Heart right ventricle (tissue), 16 donors: Measurements from ENCODE around the gene ZNF112. TPM values are rescaled to one million over a fixed set of nuclear protein-coding genes. Genes with fewer than 3 reads are reported as not detected.
"Not testable (repeated sequence)": the region's sequence is repeated elsewhere in the genome, so short reads cannot be mapped to it uniquely, and the experiment has no call there.

ENCODE experiments used
- ATAC-seq, 8 donors: fragments of 200-7000 bp; cut with Tn5 transposase; one replicate each; pipeline ENCODE4 v1.9.1; 2020; ENCODE audit warnings: mild to moderate bottlenecking in 8 of 8, moderate library complexity in 8 of 8, moderate number of reproducible peaks in 1 of 8
- DNase-seq, 2 donors: peaks; one replicate each; pipeline ENCODE4 v3.0.0-alpha.2; 2020
- H3K27ac ChIP-seq, 10 donors: fragments of 200-600 bp; sonication (generic) in 2 of 10; one replicate each; pipeline versions ENCODE4 v1.5.0 to v1.8.0; 2020 to 2022; ENCODE audit warnings: mild to moderate bottlenecking in 3 of 10
- H3K27me3 ChIP-seq, 7 donors: fragments of 200-600 bp; one replicate each; pipeline ENCODE4 v1.8.0; 2021 to 2022; ENCODE audit warnings: mild to moderate bottlenecking in 2 of 7
- H3K36me3 ChIP-seq, 9 donors: fragments of 200-600 bp; sonication (generic) in 1 of 9; one replicate each; pipeline versions ENCODE4 v1.5.0 to v1.8.0; 2020 to 2022; ENCODE audit warnings: mild to moderate bottlenecking in 2 of 9
- H3K4me1 ChIP-seq, 9 donors: fragments of 200-600 bp; sonication (generic) in 1 of 9; one replicate each; pipeline versions ENCODE4 v1.5.0 to v1.8.0; 2020 to 2022; ENCODE audit warnings: mild to moderate bottlenecking in 4 of 9
- H3K4me3 ChIP-seq, 10 donors: fragments of 200-600 bp; sonication (generic) in 2 of 10; one replicate each; pipeline versions ENCODE4 v1.5.0 to v1.8.0; 2020 to 2022; ENCODE audit warnings: mild to moderate bottlenecking in 7 of 10, moderate library complexity in 2 of 10
- H3K9me3 ChIP-seq, 11 donors: fragments of 200-600 bp in 10 of 11; sonication (generic) in 2 of 11; one replicate each; pipeline versions ENCODE4 v1.5.0 to v1.8.0; 2013 to 2022; ENCODE audit warnings: mild to moderate bottlenecking in 2 of 11, control low read depth in 1 of 11, moderate library complexity in 1 of 11
- CTCF ChIP-seq, 9 donors: fragments of 200-600 bp; sonication (generic) in 2 of 9; IDR thresholded peaks; one replicate each; pipeline versions ENCODE4 v1.5.0 to v1.8.0; 2021 to 2022; ENCODE audit warnings: antibody characterized with exemption in 9 of 9, mild to moderate bottlenecking in 5 of 9, moderate library complexity in 1 of 9
- WGBS, 2 donors: extraction: QIAGEN DNeasy Blood & Tissue Kit; methylation state at CpG; one replicate each; pipeline ENCODE4 v1.1.7; 2013; ENCODE audit warnings: inconsistent platforms in 1 of 2; 5-methylcytosine and 5-hydroxymethylcytosine counted together
- intact Hi-C, 10 donors: fragments of 100-400 bp; cut with DNase I; formaldehyde crosslinking; loops; one replicate each; pipeline versions ENCODE4 v1.11.1 to v1.14.2; 2022
- long read RNA-seq, 3 donors: library from polyadenylated mRNA; unstranded; transcript quantifications; one replicate each; pipeline ENCODE4 v2.0.0, GENCODE V29; 2020 to 2021
- polyA plus RNA-seq, 2 donors: library from polyadenylated mRNA; stranded (reverse); fragments of 200-250 nt; gene quantifications; one replicate each; pipeline ENCODE4 v1.2.3, GENCODE V29; 2013
- total RNA-seq, 10 donors: library from RNA; stranded (reverse); fragmentation: NEBNext Ultra II Directional in 3 of 10; extraction: Animal tissue kit (Norgen Biotek cat#: 25700) in 3 of 10; gene quantifications; one replicate each; pipeline versions ENCODE4 v1.2.1 to v1.2.4, GENCODE V29; 2021 to 2023
- donor health status: Arrhythmogenic right ventricular cardiomyopathy.
- donor health status: ischemic (EF 13 %, LVEDD 7.1; RV severe dilation, severe dysfunction).
- donor health status: healthy with polysubstance abuse.
- donor health status: DM: no; HTN: yes; CAD: no.
- donor health status: DM: no; HTN: no; CAD: no.
- donor health status: ischemic (EF 25% LVEDD 6.9; RV normal size, moderate dysfunction).
- donor health status: ischemic (EF 25% LVEDD 5.7; RV mildly dilated, moderate dysfunction).
- donor health status: healthy.
- donor health status: DM: yes; HTN: yes; CAD: no.
- donor health status: Ischemic cardiomyopathy.
- donor health status: ischemic (EF 35%, LVEDD 5.7; RV mildly dilated, moderate dysfunction).
- donor health status: nonischemic (EF 11% LVEDD 7.7; RV severe dilation, severe dysfunction).
- donor health status: DM: yes; HTN: yes; CAD: no.
- donor health status: PGD.
- donor health status: ischemic (EF 29% LVEDD 5.4; RV normal size, mild dysfunction).
- donor health status: nonischemic (EF 23%, LVEDD 6.1; RV moderate dilation, normal function).

ZNF112 gene
- total RNA-seq, result 1 to 10 TPM; 2.6 to 6.4 (median 5.0) TPM
- polyA plus RNA-seq, result 1 to 10 TPM; 1.5 to 1.6 TPM
- long read RNA-seq, donor 1, partial matches to known transcripts, result 0 of 6 reads
- long read RNA-seq, donor 1, other reads (novel, unspliced or antisense), result 1 of 6 reads
- long read RNA-seq, donor 2, partial matches to known transcripts, result 0 of 2 reads
- long read RNA-seq, donor 2, other reads (novel, unspliced or antisense), result 0 of 2 reads
- long read RNA-seq, donor 3, partial matches to known transcripts, result 0 of 11 reads
- long read RNA-seq, donor 3, other reads (novel, unspliced or antisense), result 5 of 11 reads

GRCh38 chr19:44356383-44357111 lies at the start of gene ZNF112:
TSS of gene ZNF112 (minus strand) at chr19:44356680. CDS start at chr19:44340539, 16,141 bp downstream.
- intact Hi-C loops, result loop anchor here in 4 of 10 donors (1.0 to 10.0 kb wide), 6 partner anchors 45 to 352 kb away; partner anchors contain the start of genes ZNF235 (in 3 of the 4), ZNF227 (in 2 of the 4), ZNF230 (in 1 of the 4) and ZNF285 (in 1 of the 4)
- H3K27me3 ChIP-seq, result peaks cover 0 to 3% (median 0%) of the 10 kb centered on the region in 7 donors
- ATAC-seq, result peak; percentile 99 to 100 (median 100)
- DNase-seq, result peak; percentile 78 to 93
- peaks cover 0 to 14% (median 6%) of the 10 kb centered on the region in 9 donors for H3K4me1 ChIP-seq
- WGBS, 2 donors, result 0 to 1% methylated on average over 38 of the region's 38 CpGs
- peaks cover 0 to 38% (median 8%) of the 10 kb centered on the region in 11 donors for H3K9me3 ChIP-seq
- H3K27ac ChIP-seq, result peak within 1 kb of the TSS in 9 of 10 donors; percentile 11 to 76 (median 59)
- H3K4me3 ChIP-seq, result peak within 1 kb of the TSS; percentile 29 to 81 (median 60)
- no peaks in the 10 kb centered on the region for H3K36me3 ChIP-seq
- TF ChIP-seq CTCF (IDR thresholded peaks at IDR 0.05), result no peak

GRCh38 chr19:44401139-44402115 lies 44.9 kb upstream of the ZNF112 start, which contains the start of gene ZNF285:
TSS of gene ZNF285 (minus strand) at chr19:44401608. CDS start at chr19:44397213, 4,395 bp downstream.
- intact Hi-C loops, result loop anchor here in 1 of 10 donors (1.0 kb wide), 1 partner anchor 44 kb away; no protein-coding TSS in a partner anchor
- peak within 1 kb of the TSS; percentile 26 to 75 (median 60) for H3K4me3 ChIP-seq
- ATAC-seq (peak; percentile 99 to 100 (median 100)), DNase-seq (peak; percentile 95)
- H3K36me3 ChIP-seq, result peaks cover 0 to 14% (median 2%) of the 10 kb centered on the region in 9 donors
- H3K27ac ChIP-seq, result peak within 1 kb of the TSS in 7 of 10 donors; percentile 14 to 66 (median 61)
- no peak for TF ChIP-seq CTCF (IDR thresholded peaks at IDR 0.05)
- peaks cover 0 to 59% (median 2%) of the 10 kb centered on the region in 11 donors for H3K9me3 ChIP-seq
- peaks cover 0 to 9% (median 0%) of the 10 kb centered on the region in 7 donors for H3K27me3 ChIP-seq
- peaks cover 0 to 7% (median 0%) of the 10 kb centered on the region in 9 donors for H3K4me1 ChIP-seq
- WGBS, 2 donors, result 5 to 7% methylated on average over 43 of the region's 43 CpGs

- H3K4me3 ChIP-seq, H3K27ac ChIP-seq, H3K27me3 ChIP-seq, H3K4me1 ChIP-seq, intact Hi-C loops, ATAC-seq, DNase-seq: not testable (repeated sequence)
- 97% methylated on average over 4 of the region's 4 CpGs for WGBS, 2 donors
- Histone ChIP-seq H3K9me3 (peaks cover 0 to 65% (median 4%) of the 10 kb centered on the region in 11 donors), H3K36me3 (peaks cover 0 to 78% (median 38%) of the 10 kb centered on the region in 9 donors)
Measured at GRCh38 chr19:44389268-44389667, 32.8 kb upstream of the ZNF112 start.

- DNase-seq, result no peak
- WGBS, 2 donors, result 46 to 47% methylated on average over 2 of the region's 2 CpGs
- H3K4me3 ChIP-seq, result no peak overlapping the region
- intact Hi-C loops, result no loop called here
- TF ChIP-seq CTCF (IDR thresholded peaks at IDR 0.05), result no peak
- H3K4me1 ChIP-seq, result no peaks in the 10 kb centered on the region
- H3K27me3 ChIP-seq, result no peaks in the 10 kb centered on the region
- H3K27ac ChIP-seq, result no peak overlapping the region
- no peak for ATAC-seq
- peaks cover 0 to 70% (median 0%) of the 10 kb centered on the region in 11 donors for H3K9me3 ChIP-seq
- H3K36me3 ChIP-seq, result no peaks in the 10 kb centered on the region
Measured at GRCh38 chr19:44374789-44375188, 18.3 kb upstream of the ZNF112 start.
